ENCODE data around the gene DBH. TPM values are rescaled to one million over a fixed set of nuclear protein-coding genes. Genes with fewer than 3 reads are reported as not detected.

DBH gene
- total RNA-seq, 4 donors from 2014 or later, result 0.11 to 0.15 TPM; not detected in 2

DNA sequence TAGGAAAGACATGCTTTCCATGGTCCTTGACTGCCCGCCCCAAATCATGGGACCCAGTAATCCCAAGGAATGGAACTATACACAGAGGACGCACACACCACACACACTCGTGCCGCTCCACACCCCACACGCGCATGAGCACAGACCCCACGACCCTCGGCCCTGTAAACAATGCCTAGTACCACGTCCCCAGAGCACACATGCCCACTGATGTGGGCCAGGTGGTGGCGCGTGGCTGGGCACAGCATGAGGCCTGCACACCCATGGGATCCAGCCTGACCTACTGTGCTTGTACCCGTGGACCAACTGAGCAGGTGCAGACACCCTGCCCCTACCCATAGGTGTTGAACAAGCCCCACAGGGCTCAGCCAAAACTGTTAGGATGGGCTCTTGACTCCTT is 739 bp downstream of the DBH start:
- no peak for TF ChIP-seq POLR2A (IDR thresholded peaks at IDR 0.05)
- Histone ChIP-seq H3K4me1 (no peaks in the 10 kb centered on the region), H3K36me3 (no peaks in the 10 kb centered on the region), H3K4me3 (replicated peaks in 1 of 3) (no peak overlapping the region), H3K9me3 (no peaks in the 10 kb centered on the region), H3K27me3 (no peaks in the 10 kb centered on the region), H3K27ac (no peak overlapping the region)
- intact Hi-C loops (cut with DNase I), result no loop called here
- 84 to 89% methylated on average over 11 to 12 of the region's 12 CpGs for WGBS, 2 donors
- no peak for DNase-seq

GRCh38 chr9:133637451-133638055 is 1.4 kb downstream of the DBH start:
- no peaks in the 10 kb centered on the region for H3K9me3 ChIP-seq
- no peak for TF ChIP-seq CTCF (IDR thresholded peaks at IDR 0.05)
- no peak for TF ChIP-seq POLR2A (IDR thresholded peaks at IDR 0.05)
- intact Hi-C loops (cut with DNase I), result no loop called here

DNA sequence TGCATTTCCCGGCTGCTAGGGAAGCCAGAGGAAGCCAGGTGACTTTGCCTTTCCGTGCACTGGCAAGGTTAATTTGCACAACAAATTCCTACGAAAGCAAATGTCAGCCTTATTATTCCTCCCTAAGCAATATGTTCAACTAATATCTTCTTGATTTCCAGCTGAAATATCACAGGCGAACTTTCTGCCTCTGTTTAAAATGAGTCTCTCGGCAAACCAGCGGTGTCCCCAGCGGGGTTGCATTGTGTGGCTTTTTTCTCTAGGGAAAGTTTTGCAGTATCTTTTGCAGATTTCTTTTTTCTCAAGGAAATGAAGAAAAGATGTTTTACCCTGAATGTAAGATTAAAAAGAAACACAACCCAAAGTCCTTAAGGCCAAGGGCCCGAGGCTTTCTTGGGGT is 1.9 kb downstream of the DBH start:
- intact Hi-C loops (cut with DNase I), result no loop called here

More at GRCh38 chr9:133637451-133638055, 1.4 kb downstream of the DBH start:
- Histone ChIP-seq H3K4me3 (replicated peaks in 1 of 3) (no peak overlapping the region), H3K4me1 (no peaks in the 10 kb centered on the region), H3K27me3 (no peaks in the 10 kb centered on the region), H3K36me3 (no peaks in the 10 kb centered on the region), H3K27ac (no peak overlapping the region)
- 74 to 76% methylated on average over 4 to 8 of the region's 12 CpGs for WGBS, 2 donors
- no peak for DNase-seq

DNA sequence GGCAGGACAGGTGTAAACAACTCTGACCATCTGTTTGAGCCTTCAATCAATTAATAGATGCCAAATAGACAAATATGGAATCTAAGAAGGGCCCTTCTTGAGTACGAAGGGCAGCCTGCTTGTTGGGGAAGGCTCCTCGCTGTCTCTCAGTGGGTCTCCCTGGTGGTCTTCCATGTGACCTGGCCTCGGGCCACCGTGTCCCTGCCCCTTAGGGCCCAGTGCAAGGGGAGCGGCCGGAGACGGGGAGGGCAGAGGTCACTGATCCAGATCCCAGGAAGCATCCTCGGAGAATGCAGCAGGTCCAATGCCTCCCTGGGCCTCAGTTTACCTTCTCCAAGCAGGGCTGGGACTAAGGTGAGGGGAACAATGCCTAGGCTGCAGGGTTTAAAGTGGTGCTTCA is 2.5 kb downstream of the DBH start:
- Histone ChIP-seq H3K9me3 (no peaks in the 10 kb centered on the region), H3K27me3 (no peaks in the 10 kb centered on the region), H3K36me3 (no peaks in the 10 kb centered on the region), H3K4me1 (no peaks in the 10 kb centered on the region), H3K4me3 (replicated peaks in 1 of 3) (no peak overlapping the region), H3K27ac (no peak overlapping the region)
- intact Hi-C loops (cut with DNase I), result no loop called here
- no peak for DNase-seq
- 47 to 93% methylated on average over 5 to 8 of the region's 8 CpGs for WGBS, 2 donors
- TF ChIP-seq CTCF (IDR thresholded peaks at IDR 0.05) (no peak), POLR2A (IDR thresholded peaks at IDR 0.05) (no peak)

More for the DNA sequence above, 1.9 kb downstream of the DBH start:
- WGBS, 2 donors, result 76 to 83% methylated on average over 8 of the region's 8 CpGs
- Histone ChIP-seq H3K27me3 (no peaks in the 10 kb centered on the region), H3K4me3 (replicated peaks in 1 of 3) (no peak overlapping the region), H3K9me3 (no peaks in the 10 kb centered on the region), H3K27ac (no peak overlapping the region), H3K4me1 (no peaks in the 10 kb centered on the region), H3K36me3 (no peaks in the 10 kb centered on the region)
- DNase-seq, result no peak
- no peak for TF ChIP-seq POLR2A (IDR thresholded peaks at IDR 0.05)
- no peak for TF ChIP-seq CTCF (IDR thresholded peaks at IDR 0.05)

DNA sequence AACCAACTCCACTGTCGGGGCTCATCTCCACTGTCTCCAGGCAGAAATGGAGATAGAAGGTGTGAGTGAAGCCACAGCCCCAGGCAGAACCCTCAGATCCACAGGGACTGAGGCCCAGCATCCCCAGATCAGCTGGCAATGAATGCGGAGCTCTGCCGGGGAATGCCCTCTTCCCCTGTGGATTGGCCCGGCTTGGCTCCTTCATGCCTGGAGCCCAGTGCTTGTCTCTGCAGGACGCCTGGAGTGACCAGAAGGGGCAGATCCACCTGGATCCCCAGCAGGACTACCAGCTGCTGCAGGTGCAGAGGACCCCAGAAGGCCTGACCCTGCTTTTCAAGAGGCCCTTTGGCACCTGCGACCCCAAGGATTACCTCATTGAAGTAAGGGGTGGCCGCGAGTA is 3.5 kb downstream of the DBH start:
- H3K4me1 ChIP-seq, result no peaks in the 10 kb centered on the region
- no peak overlapping the region for H3K27ac ChIP-seq
- intact Hi-C loops (cut with DNase I), result no loop called here
- no peak for TF ChIP-seq POLR2A (IDR thresholded peaks at IDR 0.05)
- no peak for TF ChIP-seq CTCF (IDR thresholded peaks at IDR 0.05)
- 84 to 97% methylated on average over 6 to 8 of the region's 8 CpGs for WGBS, 2 donors
- H3K36me3 ChIP-seq, result no peaks in the 10 kb centered on the region
- H3K4me3 ChIP-seq (replicated peaks in 1 of 3), result no peak overlapping the region
- H3K9me3 ChIP-seq, result no peaks in the 10 kb centered on the region
- no peaks in the 10 kb centered on the region for H3K27me3 ChIP-seq
- DNase-seq, result no peak
